ENCODE results near the gene ARHGAP8.
"Not testable (repeated sequence)": the region's sequence is repeated elsewhere in the genome, so short reads cannot be mapped to it uniquely, and the experiment has no call there.

ARHGAP8 gene

DNA sequence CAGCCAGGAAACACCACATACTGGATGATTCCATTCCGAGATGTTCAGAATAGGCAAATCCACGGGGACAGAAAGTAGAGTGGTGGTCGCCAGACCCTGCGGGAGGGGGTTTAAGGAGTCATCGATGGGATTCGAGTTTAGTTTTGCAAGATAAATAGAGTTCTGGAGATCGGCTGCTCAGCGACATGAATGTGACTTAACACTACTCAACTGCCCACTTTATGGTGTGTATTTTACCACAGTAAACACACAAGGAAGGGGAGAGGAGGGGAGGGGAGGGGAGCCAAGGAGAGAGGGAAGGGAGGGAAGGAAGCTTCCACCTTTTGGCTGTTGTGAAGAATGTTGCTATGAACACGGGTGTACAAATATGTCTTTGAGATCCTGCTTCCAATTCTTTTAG, 10.4 kb upstream of the ARHGAP8 start:
- no peak for DNase-seq

DNA sequence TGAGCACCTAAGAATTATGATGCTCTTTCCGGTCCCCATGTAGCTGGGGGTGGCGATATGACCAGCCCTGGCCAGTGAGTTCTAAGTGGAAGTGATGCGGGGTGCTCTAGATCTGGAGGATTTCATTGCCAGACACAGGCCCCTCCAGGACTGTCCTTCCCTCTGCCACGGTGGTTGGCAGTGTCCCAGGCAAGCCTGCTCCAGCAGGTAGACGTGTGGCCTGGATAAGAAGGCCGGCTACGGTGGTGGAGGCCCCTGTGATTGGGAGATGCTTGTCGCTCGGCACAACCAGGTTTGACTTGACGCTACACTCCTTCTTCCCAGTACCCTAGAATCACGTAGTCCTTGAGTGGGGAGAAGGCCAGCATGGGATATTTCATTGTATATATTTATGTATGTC, 9.1 kb upstream of the ARHGAP8 start:
- no peak for DNase-seq

DNA sequence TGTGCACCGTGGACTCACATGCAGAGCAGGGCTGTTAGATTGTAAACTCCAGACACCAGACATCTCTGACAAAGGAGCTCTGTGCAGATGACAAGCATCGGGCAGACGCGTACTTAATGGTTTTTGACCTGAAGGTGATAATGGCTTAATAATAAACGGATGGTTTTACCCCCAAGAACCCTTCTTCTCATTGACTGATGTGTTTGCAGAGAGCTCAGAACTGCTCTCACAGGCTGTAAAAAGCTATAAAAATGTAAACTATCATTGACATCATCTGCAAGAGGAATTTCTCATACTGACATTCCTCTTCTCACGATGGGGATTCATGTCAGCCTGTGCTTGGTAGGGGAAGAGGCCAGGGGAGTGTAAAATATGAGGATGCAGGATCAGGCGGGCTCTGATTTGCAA, 8.6 kb upstream of the ARHGAP8 start:
- DNase-seq = no peak

DNA sequence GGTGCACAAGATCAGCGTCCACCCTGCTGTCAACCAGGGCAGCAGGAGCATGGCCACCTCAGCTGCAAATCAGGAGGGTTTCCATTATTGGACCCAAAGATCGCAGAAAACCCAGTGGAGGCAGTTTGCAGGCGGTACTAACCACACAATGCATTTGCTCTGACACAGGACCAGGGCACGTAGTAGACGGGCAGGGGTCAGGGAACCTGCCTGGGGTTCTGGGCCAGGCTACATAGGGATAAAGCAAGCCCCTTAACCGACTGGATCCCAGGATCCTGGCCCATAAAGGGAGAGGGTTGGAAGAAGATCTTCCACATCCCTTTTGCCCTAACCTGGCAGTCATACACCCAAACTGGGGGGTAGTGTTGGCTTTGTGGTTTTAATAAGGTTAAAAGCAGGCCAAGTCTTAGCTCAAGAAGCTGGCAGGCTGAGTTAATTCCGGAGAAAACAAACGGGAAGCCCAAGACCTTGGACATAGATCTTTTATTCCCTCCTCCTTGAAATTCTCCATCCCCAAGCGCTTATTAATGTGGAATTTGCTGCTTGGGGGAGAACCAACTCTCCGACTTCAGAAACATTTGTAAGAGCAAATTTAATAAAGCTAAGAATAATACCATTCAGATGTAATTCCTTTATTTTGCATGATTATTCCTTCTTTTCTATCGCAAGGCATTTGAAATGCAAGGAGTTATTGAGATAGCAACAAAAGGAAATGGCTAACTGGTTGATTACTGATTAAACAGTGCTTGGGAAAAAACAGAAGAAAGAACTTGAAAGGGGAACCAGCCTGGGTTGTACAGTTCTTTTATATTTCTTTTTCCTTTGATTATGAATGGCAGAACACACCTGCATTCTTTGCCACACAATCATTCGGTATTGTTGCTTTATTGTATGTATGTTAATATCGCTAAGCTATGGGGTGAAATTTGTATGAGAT, 6.3 kb upstream of the ARHGAP8 start:
- no peak for DNase-seq

DNA sequence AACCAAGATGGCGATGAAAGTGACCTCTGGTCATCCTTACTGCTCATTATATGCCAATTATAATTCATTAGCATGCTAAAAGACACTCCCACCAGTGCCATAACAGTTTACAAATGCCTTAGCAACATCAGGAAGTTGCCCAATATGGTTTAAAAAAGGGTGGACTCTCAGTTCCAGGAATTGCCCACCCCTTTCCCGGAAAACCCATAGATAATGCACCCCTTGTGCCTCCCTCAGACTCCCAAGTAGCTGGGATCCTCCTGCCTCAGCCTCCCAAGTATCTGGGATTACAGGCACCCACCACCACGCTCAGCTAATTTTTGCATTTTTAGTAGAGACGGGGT, 4.6 kb upstream of the ARHGAP8 start:
- DNase-seq = not testable (repeated sequence)

DNA sequence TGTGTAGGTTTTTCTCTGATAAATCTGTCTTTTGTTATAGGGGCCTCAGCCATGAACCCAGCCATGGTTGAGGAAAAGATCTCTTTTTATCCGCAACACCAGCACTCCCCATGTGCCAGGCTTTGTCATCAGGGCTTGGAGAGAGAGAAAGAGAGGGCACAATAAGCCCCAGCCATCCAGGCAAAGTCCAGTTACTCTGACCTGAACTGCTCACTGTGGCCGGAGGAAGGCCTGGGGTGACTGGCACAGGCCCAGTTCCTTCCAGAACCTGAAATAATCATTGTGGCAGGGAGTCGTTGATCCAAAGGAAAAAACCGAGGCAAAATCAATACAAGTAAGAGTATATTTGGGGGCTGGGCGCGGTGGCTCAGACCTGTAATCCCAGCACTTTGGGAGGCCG, 3.9 kb upstream of the ARHGAP8 start:
- no peak for DNase-seq

DNA sequence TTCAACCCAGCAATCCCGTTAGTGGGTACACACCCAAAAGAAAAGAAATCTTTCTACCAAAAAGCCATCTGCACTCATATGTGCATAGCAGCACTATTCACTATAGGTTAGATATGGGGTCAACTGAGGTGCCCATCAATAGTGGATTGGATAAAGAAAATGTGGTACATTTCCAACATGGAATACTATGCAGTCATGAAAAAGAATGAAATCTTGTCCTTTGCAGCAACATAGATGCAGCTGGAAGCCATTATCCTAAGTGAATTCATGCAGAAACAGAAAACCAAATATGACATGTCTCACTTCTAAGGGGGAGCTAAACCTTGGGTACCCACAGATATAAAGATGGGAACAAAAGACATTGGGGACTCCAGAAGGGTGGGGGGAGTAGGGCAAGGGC, 1.9 kb upstream of the ARHGAP8 start:
- DNase-seq = no peak

DNA sequence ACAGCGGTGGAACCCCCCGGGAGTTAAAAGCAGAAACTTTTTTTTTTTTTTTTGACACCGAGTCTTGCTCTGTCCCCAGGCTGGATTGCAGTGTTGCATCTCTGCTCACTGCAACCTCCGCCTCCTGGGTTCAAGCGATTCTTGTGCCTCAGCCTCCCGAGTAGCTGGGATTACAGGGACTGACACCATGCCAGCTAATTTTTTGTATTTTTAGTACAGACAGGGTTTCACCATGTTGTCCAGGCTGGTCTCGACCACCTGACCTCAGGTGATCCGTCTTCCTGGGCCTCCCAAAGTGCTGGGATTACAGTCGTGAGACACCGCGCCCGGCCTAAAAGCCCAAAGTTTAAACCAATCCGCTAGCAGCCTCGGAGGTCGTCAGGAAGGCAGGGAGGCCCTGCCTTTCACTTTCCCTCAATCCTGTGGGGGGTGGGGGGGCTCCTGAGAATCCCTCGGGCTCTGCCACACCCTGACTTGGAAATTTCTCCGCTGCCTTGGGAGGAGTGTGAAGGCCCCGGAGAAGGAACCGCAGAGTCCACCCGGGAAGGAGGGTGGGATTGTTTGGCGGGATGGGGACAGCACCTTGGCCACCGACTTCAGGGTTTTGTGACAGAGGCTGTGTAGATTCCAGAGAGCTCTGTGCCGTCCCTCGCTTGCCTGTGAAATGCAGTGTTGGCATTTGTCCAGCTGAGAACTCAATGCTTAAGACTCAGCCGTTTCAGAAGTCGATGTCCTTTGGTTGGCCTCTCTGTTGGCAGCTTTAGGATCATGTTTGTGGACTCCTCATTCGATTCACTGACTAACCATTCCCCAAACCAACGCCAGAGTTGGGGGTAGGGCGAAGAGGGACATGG, 1.0 kb downstream of the ARHGAP8 start:
- no peak for DNase-seq

DNA sequence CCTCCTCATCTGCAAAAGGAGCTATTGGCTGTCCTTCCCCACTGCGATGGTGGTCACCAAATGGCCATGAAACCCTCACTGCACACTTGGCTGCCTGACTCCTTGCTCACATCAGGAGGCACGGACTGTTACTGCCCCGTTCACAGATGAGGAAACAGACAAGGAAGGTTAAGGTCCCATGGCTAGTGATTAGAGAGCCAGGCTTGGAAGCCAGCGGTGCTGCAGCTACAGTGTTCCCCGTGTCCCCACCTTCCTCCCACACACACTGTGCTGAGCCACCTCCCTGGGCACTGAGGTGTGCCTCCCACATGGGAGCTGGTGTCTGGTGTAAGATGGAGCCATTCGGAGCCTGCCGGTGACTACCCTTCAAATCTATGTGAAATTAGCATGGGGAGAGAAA, 2.6 kb downstream of the ARHGAP8 start:
- no peak for DNase-seq

DNA sequence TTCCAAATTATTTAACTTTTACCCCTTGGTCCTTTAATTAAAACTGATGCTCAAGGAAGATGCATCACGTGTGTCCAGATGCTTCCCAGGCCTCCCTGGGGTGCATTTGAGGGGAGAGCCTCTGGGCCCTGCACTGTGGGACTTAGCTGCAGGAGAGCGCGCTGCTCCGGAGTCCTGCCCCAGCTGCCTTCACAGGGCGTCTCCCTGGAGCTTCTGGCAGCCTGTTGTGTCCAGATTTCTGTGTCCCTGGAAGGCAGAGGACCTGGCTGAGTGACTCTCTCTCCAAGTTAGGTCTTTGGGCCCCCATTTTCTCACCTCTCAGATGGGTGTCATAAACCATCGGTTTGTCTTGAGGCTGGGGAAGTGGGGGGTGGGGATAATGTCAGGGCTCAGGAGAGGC, 3.0 kb downstream of the ARHGAP8 start:
- no peak for DNase-seq

DNA sequence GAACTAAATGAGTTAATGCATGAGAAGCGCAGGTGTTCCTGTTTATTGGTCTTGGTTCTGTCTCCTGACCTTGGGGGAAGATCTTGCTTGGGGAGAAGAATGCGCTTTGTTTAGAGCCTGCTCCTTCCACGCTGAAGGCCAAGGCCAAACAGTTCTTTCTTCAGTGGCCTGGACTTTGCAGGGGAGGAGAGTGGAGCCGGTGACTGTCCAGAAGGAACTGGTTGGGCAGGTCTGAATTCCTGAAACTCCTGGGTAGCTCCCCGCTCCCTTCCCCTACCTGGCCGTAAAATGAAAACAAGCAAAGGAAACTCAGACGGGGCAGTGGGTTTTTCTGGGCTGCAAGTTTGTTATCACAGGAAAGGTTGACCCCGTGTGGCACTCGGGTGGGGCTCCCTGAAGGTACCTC, 3.6 kb downstream of the ARHGAP8 start:
- DNase-seq = no peak

DNA sequence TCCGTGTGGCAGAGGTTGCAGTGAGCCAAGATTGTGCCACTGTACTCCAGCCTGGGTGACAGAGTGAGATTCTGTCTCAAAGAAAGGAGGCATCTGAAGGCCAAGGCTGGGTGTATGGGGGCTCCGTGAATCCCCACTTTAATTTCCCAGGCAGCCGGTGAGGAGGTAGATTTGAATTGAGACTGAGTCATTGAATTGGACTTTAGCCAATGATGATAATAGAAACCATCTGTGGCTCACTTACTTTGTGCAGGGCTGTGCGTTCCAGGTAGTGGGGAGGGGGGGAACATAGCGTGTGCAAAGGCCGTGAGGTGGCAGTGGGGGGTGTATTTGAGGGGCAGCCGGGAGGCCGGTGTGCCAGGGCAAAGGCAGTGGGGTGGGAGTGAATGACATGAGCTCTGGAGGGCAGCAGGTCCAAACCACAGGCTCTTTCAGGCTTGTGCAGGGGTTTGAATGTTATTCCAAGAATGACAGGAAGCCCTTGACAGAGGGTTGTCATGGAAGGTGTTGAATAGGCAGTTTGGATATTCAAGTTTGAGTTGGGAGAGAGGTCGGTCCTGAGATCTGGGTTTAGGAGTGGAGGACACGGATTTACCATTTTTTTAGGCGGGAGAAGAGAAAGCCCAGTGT, 6.1 kb downstream of the ARHGAP8 start:
- DNase-seq = no peak

DNA sequence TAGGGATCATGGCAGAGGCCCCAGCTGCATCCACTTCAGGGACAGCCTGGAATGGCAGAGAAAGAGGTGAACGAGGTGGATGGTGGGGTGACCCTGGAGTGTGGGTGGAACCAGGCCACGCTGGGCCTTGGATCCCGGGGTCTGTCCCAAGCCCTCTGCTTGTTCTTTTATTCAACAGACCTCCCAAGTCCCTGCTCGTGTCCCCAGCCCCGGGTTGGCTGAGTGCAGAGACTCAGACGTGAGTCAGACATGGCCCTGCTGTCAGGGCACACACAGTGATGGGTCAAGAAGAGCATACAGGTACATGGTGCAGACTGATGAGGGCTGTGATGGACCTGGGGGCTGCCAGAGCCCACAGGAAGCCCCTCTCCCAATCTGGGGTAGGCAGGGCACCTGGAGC, 6.6 kb downstream of the ARHGAP8 start:
- no peak for DNase-seq

DNA sequence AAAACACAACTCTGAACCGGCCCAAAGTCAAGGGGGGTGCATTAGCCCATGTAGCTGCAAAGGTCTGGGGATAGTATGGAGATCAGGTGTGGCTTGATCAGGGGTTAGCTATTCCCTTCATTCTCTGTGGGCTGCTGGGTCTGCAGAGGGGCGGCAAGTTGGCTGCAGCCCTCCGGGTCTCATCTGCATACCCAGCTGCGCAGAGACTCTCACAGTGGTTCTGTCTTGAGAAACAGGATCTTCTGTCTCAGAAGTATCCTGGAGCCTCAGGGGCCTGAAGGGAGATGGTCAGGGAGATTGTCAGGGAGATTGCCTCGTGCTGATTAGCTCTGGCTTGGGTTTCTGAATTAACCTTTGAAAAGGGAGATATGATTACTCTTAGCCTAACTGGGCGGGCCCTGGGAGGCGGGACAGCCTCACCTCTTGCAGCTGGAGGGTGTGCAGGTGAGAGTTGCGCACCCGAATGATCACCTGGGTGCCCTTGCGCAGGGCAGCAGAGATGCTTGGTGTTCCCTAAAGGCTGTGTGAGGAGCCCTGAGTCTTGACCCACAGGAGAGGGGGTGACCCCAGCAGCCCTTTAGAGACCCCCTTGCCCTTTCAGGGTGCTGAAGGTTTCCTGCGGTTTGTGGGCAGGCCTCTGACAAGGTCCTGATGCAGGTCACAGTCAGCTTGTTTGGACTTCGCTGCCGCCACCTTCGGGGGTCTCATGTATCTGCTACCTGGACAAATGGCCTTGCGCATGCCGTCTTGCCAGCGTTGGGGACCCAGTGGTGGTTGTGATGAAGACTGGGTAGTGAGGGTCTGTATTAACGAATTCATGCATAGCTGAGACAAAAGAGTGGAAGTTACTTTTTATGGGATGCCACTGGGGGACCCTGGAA, 7.3 kb downstream of the ARHGAP8 start:
- DNase-seq = no peak

DNA sequence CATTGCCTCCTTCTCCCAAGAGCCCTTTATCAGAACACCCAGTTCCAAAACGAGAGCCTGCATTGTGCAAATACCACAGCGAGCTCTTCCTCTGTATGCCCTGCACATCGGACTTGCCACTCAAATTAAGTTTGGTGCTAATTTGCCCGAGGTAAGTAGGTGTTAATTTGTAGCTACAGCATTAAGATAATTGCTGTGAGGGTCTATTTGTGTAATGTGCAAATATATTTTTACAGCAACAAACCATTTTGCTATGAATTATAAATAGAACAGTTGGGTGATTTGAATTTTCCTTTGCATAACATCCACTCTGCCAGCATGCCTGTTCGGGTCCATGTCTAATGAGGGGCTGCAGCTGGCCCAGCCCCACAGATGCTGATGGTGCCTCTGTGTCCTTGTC, 8.1 kb downstream of the ARHGAP8 start:
- DNase-seq = no peak

DNA sequence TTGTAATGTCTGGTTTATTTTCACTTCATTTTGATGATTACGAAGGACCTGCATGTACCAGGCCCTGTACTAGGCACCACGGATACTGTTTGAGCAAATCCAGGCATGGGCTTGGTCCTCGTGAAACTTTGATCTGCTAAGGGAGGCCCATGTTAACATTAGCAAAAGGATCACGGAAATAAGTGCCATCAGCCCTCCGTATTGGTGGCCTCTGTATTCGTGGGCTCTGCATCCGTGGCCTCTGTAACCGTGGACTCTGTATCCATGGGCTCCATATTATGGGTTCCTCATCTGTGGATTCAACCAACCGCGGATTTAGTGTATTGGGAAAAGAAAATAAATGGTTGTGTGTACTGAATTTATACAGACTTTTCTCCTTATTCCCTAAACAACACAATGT, 8.7 kb downstream of the ARHGAP8 start:
- no peak for DNase-seq

DNA sequence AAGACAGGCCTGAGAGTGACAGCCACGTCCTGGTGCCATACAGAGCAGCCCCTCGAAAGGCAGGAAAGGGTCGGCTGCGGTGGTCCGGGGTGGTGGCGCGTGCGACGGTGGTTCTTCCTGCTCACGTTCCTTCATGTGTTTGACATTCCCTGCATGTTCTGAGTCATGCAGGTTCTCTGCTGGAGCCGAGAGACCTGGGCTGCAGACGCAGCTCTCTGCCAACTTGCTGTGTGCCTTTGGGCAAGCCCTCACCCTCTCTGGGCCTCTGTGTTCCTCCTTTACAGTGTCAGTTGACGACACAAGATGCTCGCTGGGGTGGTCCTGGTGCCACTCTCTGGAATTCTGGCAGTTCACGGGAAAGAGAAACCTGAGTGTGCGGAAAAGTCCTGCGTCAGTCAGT, 12.0 kb downstream of the ARHGAP8 start:
- no peak for DNase-seq

DNA sequence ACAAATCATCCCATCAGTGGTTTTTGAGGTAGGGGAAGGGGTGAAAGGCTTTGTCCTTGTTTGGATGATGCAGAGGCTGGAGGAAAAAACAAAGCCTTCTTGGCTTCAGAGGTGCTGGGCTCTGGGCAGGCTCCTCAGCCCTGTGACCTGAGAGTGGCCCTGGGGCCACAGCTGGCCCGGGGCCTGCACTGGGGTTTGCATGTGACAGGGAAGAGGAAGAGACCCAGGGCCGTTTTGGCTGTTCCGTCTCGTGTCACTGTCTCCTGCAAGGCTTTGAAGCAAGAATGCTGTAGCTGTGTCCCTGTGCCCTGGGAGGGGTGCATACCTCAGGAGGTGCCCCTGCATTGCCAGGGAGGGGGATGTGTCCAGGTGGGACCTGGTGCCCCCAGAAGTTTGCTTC, 12.6 kb downstream of the ARHGAP8 start:
- no peak for DNase-seq

DNA sequence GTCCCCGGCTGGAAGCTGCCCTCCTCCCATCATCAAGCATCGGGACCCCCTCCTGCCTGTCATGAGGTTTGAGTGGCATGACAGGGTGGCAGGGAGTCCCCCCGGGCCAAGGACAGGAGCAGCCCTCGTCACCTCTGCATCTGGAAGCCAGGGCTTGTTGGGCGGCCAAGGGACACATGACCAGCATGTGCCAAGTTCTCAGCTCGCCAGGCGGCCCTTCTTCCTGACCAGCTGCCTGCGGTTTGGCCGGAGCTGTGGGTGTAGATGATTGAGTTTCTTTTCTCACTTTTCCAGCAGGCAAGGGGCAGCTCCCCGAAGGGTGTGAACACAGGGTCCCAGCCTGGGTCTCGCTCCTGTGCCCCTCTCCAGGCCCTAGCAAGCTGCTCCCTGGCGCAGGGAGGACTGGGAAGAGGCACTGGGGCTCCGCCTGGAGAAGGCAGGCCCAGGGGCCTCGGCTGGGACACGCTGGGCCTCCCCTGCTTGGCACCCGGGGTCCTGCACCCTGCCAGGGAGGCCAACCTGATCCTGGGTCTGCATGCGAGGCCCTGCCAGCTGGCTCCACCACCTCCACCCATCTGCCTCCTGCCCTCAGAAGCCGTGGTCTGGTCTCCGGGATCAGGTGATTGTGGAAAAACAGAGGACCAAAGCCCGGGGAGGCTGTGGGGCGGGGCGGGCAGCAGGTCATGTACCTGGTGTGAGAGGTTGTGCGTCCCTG, 13.4 kb downstream of the ARHGAP8 start:
- no peak for DNase-seq

DNA sequence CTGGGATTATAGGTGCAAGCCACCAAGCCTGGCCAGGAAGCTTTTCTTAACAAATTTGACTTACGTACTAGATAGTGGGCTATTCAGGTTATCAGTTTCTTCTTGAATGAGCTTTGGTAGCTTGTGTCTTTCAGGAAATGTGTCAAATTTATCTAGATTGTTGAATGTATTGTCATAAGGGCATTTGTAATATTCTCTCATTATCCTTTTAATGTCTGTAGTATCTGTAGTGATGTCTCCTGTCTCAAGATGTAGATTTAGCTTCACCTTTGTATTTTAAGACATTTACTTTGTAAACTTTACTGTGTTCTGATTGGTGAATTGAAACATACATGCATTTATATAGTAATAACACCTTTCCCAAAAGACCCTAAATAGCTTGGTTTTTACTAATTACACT, 20.7 kb downstream of the ARHGAP8 start:
- no peak for DNase-seq

DNA sequence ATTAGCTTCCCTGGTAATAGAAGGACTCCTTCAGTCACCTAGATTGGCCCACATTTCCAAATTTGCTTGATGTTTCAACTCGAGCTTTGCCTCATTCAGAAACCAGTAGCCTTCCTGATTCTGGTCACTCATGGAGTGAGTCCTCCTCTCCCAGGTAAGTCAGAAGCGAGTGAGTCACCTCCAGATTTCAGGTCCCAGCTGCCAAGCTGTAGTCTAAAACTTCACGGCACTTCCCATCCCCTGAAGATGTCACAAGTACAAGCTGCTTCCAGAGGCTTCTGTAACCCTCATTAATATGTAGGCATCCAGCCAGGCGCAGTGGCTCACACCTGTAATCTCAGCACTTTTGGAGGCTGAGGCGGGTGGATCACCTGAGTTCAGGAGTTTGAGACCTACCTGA, 23.5 kb downstream of the ARHGAP8 start:
- no peak for DNase-seq
